GM13976 (cell line): ENCODE measurements around the gene CTXND2.
"Not testable (repeated sequence)": the region's sequence is repeated elsewhere in the genome, so short reads cannot be mapped to it uniquely, and the experiment has no call there.

Source experiments
- DNase-seq: peaks from one replicate; pipeline ENCODE4 v3.0.0; 2012; ENCODE audit warnings: low spot score
- CTCF ChIP-seq: IDR thresholded peaks from 2 replicates; pipeline ENCODE4 v1.5.1; 2012; ENCODE audit warnings: borderline replicate concordance, mild to moderate bottlenecking; ENCODE audit not compliant: insufficient read depth; ENCODE audit errors: extremely low read depth, missing control alignments, control extremely low read depth
- in situ Hi-C: fragments of 300-500 bp; cut with MboI; formaldehyde crosslinking; loops from one replicate; pipeline ENCODE4 v1.12.0; 2022; ENCODE audit warnings: low sequenced_read_pairs, mixed read lengths, inconsistent platforms; ENCODE audit not compliant: unreplicated experiment

CTXND2 gene

GRCh38 chr1:150887018-150887417, at the start of gene CTXND2:
Gene CTXND2, plus strand, starts transcription at chr1:150887136. Its CDS starts 25,179 bp downstream, at chr1:150912315.
- DNase-seq = no peak
- no peak for TF ChIP-seq CTCF
- in situ Hi-C loops = no loop called here

GRCh38 chr1:150840850-150841249, 46.1 kb upstream of the CTXND2 start:
- DNase-seq, in situ Hi-C loops: not testable (repeated sequence)

- no peak for TF ChIP-seq CTCF
- in situ Hi-C loops = no loop called here
Observed at GRCh38 chr1:150841626-150842025, 45.3 kb upstream of the CTXND2 start.

GRCh38 chr1:150842343-150842742, 44.6 kb upstream of the CTXND2 start:
- no peak for TF ChIP-seq CTCF

More at GRCh38 chr1:150841626-150842025, 45.3 kb upstream of the CTXND2 start:
- DNase-seq = peak; percentile 28

GRCh38 chr1:150842964-150843363, 44.0 kb upstream of the CTXND2 start:
- in situ Hi-C loops = no loop called here
- no peak for DNase-seq
- TF ChIP-seq CTCF = no peak

More at GRCh38 chr1:150842343-150842742, 44.6 kb upstream of the CTXND2 start:
- DNase-seq = no peak
- in situ Hi-C loops = no loop called here

- TF ChIP-seq CTCF = no peak
- in situ Hi-C loops = no loop called here
- DNase-seq = no peak
Observed at GRCh38 chr1:150843474-150843873, 43.5 kb upstream of the CTXND2 start.

- TF ChIP-seq CTCF = no peak
- DNase-seq = no peak
- in situ Hi-C loops = no loop called here
Observed at GRCh38 chr1:150846473-150847146, 40.3 kb upstream of the CTXND2 start.

GRCh38 chr1:150850801-150851362, 36.1 kb upstream of the CTXND2 start:
- DNase-seq, in situ Hi-C loops: not testable (repeated sequence)

GRCh38 chr1:150852734-150853133, 34.2 kb upstream of the CTXND2 start:
- in situ Hi-C loops, DNase-seq: not testable (repeated sequence)
